GM19468 (cell line): Measurements from ENCODE around the gene TNFRSF21.
"Not testable (repeated sequence)": the region's sequence is repeated elsewhere in the genome, so short reads cannot be mapped to it uniquely, and the experiment has no call there.

Experiments
- ATAC-seq: cut with Tn5 transposase; IDR thresholded peaks from one replicate; pipeline ENCODE4 v1.9.1; 2021; ENCODE audit warnings: mild to moderate bottlenecking, moderate library complexity, moderate number of reproducible peaks; ENCODE audit not compliant: unreplicated experiment; ENCODE audit errors: extremely low read depth

TNFRSF21 gene

DNA sequence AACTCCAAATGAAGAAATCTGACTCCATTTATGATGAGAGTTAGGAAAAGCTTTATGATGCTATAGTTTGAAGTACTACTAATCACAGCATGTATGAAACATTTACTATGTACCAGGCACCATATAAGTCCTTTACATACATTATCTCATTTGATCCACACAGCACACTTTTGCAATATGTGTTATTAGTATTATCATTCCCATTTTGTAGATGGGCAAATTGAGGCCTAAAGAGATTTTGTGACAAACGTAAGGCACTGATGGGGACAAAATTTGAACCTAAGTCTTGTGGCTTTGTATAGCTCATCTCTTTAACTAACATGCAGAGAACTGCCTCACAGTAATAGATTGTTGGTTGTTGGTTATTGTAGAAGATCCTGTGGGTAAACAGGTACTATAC, 14.2 kb upstream of the TNFRSF21 start:
- no peak for ATAC-seq

DNA sequence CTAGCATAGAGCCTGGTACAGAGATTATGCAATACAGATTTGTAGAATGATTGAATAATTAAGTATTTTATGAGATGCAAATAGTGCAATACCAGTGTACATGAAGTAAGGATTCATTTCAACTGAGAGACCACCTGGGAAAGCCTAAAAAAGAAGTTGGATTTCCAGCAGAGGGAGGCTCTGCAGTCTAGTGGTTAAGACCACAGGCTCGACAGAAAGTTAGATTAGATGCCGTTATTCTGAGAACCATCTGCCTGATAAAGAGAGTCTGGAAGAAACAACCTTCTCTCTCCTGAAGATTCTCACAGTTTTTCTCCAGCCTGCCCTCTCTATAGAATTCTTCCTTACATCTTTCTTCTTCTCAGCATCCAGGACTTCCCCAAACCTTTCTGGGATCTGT, 13.6 kb upstream of the TNFRSF21 start:
- ATAC-seq: no peak

DNA sequence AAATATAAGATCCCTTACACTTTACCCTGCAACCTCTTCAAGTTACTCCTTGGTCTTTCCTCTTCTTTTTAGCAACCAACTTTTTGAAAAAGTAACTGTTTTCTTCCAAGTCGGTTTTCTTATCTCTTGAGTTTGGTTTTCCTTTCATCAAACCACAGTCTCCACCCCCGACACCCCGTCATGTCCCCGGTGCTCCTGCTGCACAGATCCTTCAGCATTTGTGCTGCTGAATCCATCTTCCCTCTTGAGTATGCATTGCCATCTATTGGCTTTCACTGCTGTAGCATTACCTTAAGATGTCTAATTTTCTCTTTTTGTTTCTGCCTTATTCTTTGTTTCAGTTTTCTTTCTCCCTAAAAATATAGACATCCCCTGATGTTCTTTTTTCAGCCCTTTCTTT, 11.9 kb upstream of the TNFRSF21 start:
- no peak for ATAC-seq

DNA sequence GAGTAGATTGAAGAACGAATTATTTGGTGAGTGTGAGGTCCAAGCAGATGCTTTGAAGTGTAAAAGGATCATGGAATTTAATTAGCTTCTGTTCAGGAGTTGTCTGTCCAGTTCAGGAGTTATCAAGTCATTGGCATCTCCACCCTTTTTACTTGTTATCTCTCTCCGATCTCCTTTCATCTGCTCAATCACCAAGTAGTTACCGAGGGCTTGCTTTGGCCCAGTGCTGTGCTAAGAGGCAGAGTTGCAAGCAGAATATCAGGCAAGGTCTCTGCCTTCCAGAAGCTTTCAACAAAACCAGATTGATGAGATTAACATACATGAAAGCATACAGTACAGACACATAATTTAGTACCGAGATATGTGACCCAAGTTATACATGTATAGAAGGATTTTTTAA, 10.2 kb upstream of the TNFRSF21 start:
- ATAC-seq: no peak

DNA sequence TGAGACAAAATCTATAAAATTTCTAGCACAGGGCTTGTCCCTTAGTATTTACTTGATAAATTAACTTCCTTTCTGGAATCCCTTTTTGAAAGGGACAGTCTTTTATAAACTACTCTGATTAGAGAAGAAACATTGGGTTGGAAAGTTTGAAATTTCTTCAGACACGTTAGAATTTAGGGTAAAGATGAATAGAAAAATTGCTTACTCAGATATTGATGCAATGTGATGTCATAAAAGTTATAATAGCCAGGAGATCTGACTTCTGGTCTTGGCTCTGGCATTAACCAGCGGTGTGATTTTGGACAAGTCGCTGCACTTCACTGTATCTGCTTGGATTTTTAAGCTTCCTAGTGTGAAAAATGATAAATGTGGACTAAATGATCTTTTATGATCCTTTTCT, 9.7 kb upstream of the TNFRSF21 start:
- no peak for ATAC-seq

DNA sequence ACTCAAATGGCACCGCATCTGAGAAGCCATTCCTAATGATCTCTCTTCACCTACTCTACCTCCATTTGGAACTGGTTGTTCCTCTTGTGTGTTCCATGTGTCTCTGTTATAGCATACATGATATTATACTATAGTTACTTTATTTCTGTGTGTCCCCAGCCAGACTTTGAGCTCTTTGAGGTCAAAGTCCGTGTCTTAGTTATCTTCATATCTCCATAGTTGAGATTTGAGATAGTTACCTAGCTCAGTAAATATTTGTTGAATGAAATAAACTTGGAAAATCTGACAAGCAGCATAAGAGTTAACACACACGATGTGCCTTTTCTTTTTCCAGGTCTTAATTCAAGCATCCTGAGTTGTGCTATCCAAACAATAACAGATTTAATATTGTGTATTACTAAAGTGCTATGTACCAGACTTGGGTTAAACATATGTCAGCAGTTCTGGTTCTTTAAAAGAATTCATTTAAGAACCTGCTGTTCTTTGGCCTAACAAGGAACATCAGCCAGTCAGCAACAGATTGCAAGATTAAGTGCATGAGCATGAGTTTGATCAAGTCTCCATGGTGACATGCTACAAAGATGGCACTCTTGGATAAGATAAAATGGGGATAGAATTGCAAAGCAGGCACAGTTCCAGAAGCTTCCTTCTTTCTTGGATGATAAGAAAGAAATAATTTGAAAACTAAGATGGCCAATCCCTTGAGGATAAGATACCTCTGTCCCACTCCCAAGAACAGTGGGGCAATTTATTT, 8.7 kb upstream of the TNFRSF21 start:
- no peak for ATAC-seq

DNA sequence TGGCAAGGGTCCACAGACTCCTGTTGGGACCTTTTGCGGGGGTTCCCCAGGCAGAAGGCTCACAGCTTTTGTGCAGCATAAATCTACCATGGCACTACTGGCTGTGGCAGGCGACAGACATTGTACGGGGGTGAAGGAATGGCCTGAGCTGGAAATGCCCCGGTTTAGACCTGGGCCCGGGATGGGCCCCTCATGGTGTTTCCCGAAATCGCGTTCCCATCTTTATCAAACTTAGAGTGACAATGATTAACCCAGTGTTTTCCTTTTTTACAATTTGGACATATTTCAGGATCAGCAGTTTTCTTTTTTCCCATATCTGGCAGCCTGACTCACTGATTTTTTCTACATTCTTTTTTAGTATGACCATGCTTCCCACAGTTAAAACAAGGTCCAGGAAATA, 5.5 kb upstream of the TNFRSF21 start:
- ATAC-seq: not testable (repeated sequence)

DNA sequence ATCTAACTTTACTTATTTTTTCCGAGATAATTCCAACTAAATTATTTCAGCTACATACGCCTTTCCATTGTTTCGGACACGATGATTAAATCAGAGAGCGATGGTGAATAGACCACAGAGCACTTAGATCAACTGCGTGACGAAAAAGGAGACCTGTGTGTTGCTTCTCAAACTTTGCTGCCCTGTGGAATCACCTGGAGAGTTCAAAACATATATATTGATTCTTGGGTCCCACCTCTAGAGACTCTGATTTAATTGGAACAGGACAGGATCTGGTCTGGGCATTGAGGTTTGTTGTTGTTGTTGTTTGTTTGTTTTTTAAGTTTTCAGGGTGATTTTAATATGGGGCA, 401 bp upstream of the TNFRSF21 start:
- ATAC-seq: no peak

DNA sequence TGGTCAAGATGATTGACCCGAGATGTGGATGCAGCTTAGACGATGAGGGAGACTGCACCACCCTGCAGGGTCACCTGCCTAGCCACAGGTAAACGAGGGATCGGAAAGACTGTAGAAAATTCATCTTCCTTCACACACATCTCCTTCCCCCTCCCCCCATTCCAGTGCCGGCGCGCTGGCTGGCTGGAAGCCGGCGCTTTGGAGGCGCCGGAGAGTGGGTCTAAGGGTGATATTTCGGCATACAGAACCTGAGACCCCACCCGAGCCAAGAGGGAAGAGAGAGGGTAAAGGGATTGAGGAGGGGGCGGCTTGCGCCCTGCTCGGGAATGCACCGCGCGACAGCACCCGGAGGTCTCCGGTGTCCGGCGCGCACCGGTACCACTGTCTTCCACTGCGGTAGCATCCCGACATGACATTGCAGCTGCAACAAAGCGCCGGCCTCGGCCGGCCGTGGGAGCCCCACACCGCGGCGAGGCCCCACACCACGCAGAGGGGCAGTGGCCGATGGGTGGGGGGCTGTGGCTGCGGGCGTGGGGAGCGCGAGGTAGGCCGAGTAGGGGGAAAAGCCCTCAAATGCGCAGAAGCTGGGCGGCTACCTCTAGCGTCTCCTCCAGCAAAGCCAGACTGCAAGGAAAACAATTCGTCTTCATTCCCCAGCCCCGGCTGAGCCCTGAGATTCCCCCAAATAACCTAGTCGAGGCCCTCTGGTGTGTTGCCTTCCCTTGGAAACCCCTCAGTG, 984 bp downstream of the TNFRSF21 start:
- no peak for ATAC-seq

DNA sequence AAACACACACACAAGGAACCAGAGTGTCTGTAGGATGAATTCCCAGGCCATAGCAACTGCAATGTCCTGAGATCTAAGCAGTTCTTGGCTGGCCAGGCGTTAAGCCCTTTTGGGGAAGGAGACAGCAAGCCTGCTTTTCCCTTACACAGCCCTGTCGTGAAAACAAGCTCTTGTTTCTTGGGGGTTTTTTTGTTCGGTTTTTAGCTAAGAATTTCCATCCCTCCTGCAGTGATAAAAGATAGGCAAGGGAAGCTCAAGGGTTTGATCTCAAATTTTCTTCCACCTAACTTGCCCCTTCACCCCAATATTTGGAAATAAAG, 1.5 kb downstream of the TNFRSF21 start:
- ATAC-seq: no peak

DNA sequence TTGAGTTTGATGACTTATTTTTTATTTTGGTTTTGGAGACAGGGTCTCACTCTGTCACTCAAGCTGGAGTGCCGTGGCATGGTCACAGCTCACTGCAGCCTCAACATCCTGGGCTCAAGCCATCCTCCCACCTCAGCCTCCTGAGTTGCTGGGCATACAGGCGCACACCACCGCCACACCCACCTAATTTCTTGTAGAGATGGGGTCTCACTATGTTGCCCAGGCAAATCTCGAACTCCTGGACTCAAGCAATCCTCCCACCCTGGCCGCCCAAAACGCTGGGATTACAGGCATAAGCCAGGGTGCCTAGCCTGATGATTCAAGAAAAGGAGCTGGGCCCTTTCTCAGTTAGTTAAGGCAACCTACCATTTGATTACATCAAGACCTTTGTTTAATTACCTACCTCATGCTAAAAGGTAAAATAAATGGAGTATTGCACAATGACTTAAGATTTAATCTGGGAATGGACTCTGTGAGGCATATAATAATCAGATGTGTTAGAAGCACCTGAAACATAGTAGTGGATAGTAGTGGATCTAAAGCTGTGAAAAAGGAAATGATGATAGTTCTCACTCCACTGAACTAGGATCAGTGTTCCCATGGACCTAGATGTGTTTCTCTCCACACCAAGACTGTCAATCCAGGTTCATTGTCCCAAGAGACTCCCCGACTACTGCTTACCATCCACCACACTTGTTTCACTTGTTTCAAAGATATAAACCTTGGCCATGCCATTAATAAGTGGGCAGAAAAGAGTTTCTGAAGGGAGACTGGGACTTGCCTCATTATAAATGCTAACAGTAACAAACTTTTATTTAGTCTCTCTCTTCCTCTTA, 2.1 kb downstream of the TNFRSF21 start:
- no peak for ATAC-seq

DNA sequence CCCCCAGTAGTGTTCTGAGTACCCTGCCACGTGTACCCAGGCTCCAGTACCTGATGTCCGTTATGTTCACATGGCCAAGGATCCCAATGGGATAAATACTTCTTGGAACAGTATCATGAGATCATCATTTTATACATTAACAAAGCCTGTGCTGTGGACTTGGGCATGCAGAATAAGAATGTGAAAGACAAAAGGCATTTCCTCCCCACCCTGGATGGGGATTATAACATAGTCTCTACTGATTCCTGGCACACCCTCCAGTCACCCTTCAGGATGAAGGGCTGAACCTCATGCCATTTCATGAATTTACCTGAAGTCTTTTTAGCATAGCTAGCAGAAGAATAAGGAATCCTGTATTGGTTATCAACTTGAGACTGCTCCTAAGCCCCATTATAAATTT, 2.8 kb downstream of the TNFRSF21 start:
- ATAC-seq: no peak

DNA sequence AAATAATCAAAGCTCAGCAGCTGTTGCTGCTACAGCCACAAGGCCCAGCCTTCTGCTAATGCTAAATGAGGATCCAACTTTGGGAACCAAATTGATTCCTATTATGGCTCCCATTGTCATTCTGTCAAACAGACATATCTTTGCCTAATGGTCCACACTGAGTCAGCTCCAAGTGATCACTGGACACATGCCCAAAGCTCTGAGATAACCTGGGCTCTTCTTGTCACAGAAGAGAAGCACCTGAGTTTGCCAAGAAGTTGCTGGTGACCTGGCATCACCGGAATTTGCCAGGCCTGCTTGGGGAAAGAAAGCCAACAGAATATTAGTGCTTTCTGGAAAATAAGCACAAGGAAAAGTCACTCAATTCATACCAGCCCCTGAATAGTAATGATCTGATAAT, 5.8 kb downstream of the TNFRSF21 start:
- no peak for ATAC-seq

DNA sequence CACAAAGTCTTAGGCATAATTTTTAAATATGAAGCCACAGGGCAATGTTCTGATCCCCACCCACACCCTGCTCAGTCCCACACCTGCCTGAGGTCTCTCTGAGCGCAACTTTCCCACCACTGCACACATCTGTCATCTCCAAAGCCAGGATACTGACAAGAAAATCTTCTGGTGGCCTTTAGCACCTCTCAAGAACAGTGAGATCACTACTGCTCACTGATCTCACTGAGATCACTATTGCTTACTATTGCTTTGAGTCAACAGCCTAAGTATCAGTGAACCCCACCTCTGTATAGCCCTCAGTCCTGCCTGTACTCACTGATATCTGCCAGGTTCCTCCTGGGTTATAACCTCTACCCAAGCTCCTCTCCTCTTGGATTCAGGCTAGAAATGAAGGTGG, 6.4 kb downstream of the TNFRSF21 start:
- peak; percentile 43 for ATAC-seq

DNA sequence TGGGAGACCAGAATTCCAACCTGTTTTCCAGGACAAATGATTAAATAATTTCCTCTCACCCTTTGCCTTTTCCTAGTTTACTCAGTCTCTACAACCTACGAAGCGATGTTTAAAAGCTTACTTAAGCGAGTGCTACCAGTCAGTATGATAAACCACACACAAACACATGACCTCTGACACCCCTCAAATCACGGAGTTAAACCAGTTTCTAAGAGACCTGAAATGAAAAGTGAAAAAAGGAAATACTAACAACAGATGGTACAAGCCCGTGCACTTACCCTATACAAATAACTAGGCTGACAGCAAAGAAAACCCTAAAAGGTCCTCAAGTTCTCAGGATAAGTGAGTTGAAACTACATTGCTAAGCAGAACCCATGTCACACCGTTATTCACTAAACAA, 7.7 kb downstream of the TNFRSF21 start:
- ATAC-seq: peak; percentile 51

DNA sequence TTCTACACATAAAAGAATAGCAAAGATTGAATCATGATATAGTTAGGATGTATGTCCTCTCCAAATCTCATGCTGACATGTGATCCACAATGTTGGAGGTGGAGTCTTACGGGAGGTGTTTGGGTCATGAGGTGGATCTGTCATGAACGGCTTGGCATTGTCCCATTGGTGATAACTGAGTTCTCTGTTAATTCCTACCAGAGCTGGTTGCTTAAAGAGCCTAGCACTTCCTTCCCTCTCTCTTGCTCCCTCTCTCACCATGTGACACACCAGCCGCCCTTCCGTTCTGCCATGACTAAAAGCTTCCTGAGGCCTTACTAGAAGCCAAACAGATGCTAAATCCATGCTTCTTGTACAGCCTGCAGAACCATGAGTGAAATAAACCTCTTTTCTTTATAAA, 8.3 kb downstream of the TNFRSF21 start:
- no peak for ATAC-seq

DNA sequence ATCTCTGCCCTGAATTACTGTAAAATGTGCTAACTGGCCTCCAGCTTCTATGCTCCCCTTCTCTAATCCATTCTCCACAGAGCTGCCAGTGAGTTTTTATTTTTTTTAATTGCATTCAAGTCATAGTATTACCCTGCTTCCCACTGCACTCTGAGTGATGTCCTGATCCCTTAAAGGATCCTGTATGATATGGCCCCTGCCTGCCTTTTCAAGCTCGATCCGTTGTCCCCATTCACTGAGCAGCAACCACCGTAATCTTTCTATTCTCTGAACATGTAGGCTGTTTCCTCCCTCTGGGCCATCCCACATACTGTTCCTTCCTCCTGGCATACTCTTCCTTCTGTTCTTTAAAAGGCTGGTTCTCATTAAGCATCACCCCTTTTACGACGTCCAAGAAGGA, 9.3 kb downstream of the TNFRSF21 start:
- no peak for ATAC-seq

DNA sequence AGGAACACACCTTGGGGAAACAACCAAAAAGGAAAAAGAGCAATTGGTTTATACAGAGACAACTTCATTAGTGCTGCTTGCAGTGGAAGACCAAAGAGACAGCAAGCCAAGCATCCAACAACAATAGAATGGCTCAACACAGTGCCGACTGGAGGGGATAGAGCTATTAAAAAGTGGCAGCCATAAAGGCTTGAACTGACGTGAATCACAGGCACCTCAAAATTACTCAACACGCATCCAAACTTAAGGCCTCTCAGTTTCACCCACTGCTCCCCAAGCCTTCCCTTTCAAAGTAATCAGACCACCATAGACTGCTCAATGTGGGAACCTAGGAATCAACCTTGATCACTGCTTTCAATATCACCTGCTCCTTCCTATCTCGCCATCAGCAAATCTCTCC, 9.7 kb downstream of the TNFRSF21 start:
- no peak for ATAC-seq

DNA sequence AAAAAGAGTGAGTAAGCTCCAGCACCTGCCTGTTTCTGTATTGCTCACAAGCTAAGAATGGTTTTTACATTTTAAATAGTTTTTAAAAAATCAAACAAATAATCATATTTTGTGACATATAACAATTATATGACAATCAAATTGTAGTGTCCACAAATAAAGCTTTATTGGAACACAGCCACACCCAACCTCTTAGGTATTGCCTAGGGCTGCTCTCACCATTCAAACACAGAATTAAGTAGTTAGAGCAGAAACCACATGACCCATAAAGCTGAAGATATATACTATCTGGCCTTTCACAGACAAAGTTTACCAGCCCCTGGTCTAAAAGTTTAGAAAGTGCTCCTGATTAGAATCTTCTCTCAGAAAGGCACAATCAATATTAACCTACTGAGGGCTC, 11.2 kb downstream of the TNFRSF21 start:
- no peak for ATAC-seq

DNA sequence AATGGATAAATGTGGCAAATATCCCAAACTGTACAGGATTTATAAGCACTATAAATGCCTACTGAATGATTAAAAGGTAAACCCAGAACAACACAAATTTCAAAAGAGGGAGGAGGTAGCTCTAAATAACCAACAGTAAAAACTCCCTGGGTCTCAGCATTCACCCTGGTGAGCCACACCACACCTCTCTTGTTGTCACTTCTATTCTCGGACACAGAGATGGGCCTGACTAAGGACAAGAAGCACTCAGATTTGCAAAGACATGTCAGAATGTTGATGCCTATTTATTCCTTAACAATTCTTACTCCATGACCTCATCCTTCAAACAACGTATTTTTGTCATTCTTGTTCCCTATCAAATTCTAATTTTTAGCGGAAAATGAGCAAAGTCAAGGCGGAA, 14.7 kb downstream of the TNFRSF21 start:
- ATAC-seq: no peak

DNA sequence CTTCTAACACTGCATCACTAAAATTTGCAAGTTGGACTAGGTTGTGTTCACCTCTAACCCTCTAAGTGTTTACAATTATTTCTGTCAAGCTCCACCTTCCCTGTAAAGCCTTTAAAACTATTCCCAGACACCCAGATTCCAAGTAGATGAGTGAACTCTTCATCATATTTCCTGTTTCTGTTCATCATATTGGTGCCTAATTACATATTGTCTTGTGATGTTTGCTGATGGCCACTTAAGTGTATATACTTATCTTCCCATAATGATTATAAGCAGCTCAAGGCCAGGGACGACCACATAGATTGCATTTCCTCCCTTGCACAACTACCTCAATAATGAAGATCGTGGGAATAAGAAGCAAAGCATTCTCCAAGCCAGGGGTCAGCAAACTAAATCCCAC, 16.8 kb downstream of the TNFRSF21 start:
- ATAC-seq: no peak
